HepG2 (cell line): ENCODE data around the gene DSTN. TPM values are rescaled to one million over a fixed set of nuclear protein-coding genes. Genes with fewer than 3 reads are reported as not detected.
A peak's percentile ranks its signal among the peaks of the same experiment; 100 is the strongest.

Experiments used
- ARHGAP35 ChIP-seq: sonication (generic); formaldehyde crosslinking; IDR thresholded peaks from 2 replicates; pipeline ENCODE4 v1.9.0; 2022; ENCODE audit warnings: mild to moderate bottlenecking, inconsistent platforms, moderate library complexity, missing genetic modification reagents, borderline replicate concordance
- BRCA1 ChIP-seq: sonication (generic); formaldehyde crosslinking; IDR thresholded peaks from 2 replicates; pipeline ENCODE4 v1.4.0; 2020; ENCODE audit warnings: missing genetic modification reagents
- FOXK1 ChIP-seq: sonication (generic); formaldehyde crosslinking; IDR thresholded peaks from 2 replicates; pipeline ENCODE4 v1.4.0; 2020; ENCODE audit warnings: low read depth, missing genetic modification reagents, borderline replicate concordance
- HIVEP1 ChIP-seq: sonication (generic); formaldehyde crosslinking; IDR thresholded peaks from 2 replicates; pipeline ENCODE4 v1.4.0; 2020; ENCODE audit warnings: mild to moderate bottlenecking, missing genetic modification reagents
- MAZ ChIP-seq, 2 experiments: sonication (generic) in 1 of 2; formaldehyde crosslinking in 1 of 2; IDR thresholded peaks; 2 replicates each; pipeline versions ENCODE4 v1.5.0 to v1.6.1; 2012 to 2020; ENCODE audit warnings: low read depth in 2 of 2, mild to moderate bottlenecking in 2 of 2, borderline replicate concordance in 1 of 2, improper control_type of control experiment in 1 of 2, low read length in 1 of 2, missing genetic modification reagents in 1 of 2, moderate library complexity in 1 of 2
- NCOR1 ChIP-seq: fragments of 200-600 bp; sonication (generic); IDR thresholded peaks from 2 replicates; pipeline ENCODE4 v1.7.0; 2017; ENCODE audit warnings: antibody characterized with exemption, low read length, borderline replicate concordance
- PPARG ChIP-seq: conservative IDR thresholded peaks from 2 replicates; pipeline ENCODE4 v1.6.1; 2016; ENCODE audit warnings: missing biosample characterization, missing genetic modification reagents
- SRSF4 ChIP-seq: fragments of 200-400 bp; formaldehyde crosslinking; IDR thresholded peaks from one replicate; pipeline ENCODE4 v1.6.1; 2018; ENCODE audit warnings: mild to moderate bottlenecking, low read depth, low read length, moderate library complexity; ENCODE audit not compliant: poor library complexity, severe bottlenecking
- ZNF652 ChIP-seq: IDR thresholded peaks from 2 replicates; pipeline ENCODE4 v1.6.1; 2016; ENCODE audit warnings: low read depth, borderline replicate concordance
- ZSCAN12 ChIP-seq: sonication (generic); formaldehyde crosslinking; IDR thresholded peaks from 2 replicates; pipeline ENCODE4 v1.9.0; 2021; ENCODE audit warnings: mild to moderate bottlenecking, missing genetic modification reagents
- polyA plus RNA-seq, 8 experiments: library from polyadenylated mRNA; depleted of rRNA in 3 of 8; stranded (reverse) in 7 of 8; unstranded in 1 of 8; fragments of >200 nt; fragmentation: Illumina TruSeq in 4 of 8; extraction: Trizol in 4 of 8; gene quantifications; 2 replicates each; pipeline versions ENCODE4 v1.2.1 to v1.2.3, GENCODE V29; 2011 to 2016; ENCODE audit warnings: low read depth in 4 of 8, missing spikeins in 1 of 8, mixed read lengths in 1 of 8; ENCODE audit not compliant: insufficient read depth in 1 of 8
- total RNA-seq, 5 experiments: library from RNA; depleted of rRNA; stranded (reverse); fragments of >200 nt; fragmentation: Illumina TruSeq; extraction: Trizol; gene quantifications; 2 replicates each; pipeline ENCODE4 v1.2.3, GENCODE V29; 2016; ENCODE audit warnings: low read depth in 1 of 5
- TF ChIP-seq, protein P1 (sequence below): sonication (generic); formaldehyde crosslinking; IDR thresholded peaks from 2 replicates; pipeline ENCODE4 v1.4.0; 2020; ENCODE audit warnings: mild to moderate bottlenecking, missing genetic modification reagents
- TF ChIP-seq, protein P2 (sequence below): sonication (generic); formaldehyde crosslinking; IDR thresholded peaks from 2 replicates; pipeline ENCODE4 v1.4.0; 2020; ENCODE audit warnings: mild to moderate bottlenecking, missing genetic modification reagents
- TF ChIP-seq, protein P3 (sequence below): sonication (generic); formaldehyde crosslinking; conservative IDR thresholded peaks from 2 replicates; pipeline ENCODE4 v1.4.0; 2020; ENCODE audit warnings: missing genetic modification reagents
- TF ChIP-seq, protein P4 (sequence below): sonication (generic); formaldehyde crosslinking; IDR thresholded peaks from 2 replicates; pipeline ENCODE4 v1.5.1; 2020; ENCODE audit warnings: missing genetic modification reagents, mild to moderate bottlenecking, borderline replicate concordance

Gene DSTN
- total and polyA plus RNA-seq, 2 of the 13 experiments (the other 11 are each of a cell fraction or from before 2014, with no cell fraction given): 27.6 to 106 TPM

DNA sequence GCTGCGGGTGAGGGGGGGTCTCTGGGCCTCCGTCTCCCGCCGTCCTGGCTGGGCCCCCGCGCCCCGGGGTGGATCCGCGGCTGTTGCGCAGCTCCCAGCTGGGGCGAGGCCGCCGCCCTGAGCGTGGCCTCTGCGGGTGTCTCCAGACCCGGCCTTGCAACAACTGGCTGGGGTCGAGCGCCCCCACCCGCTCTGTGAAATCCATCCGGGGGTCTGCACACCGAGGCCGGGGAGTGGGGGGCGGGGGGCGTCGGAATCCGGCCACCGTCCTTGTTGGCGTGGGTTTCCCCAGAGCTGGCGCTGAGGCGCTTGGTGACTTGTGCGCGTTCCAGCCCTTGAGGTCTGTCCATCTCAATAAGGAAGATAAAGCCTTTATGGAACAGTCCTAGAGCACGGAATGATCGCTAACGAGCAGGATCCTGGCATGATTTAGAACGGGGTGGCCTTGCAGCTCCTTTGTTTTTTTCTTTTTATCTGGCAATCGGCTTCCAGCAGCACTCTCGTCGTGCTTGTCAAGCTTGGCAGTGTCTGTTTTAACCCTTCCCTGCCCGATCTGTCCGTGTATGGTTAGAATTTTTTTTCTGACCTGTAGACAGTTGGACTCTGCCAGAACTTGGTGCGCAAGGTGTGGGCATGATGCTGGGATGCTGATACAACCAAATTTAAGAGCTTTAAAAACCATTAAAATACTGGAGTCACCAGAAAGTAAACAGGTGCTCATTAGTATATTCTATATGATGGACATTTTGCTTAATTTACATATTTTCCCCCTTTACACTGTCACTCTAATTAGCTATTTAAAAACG lies 675 bp downstream of the DSTN start (continued):
- TF ChIP-seq, protein P1, sequence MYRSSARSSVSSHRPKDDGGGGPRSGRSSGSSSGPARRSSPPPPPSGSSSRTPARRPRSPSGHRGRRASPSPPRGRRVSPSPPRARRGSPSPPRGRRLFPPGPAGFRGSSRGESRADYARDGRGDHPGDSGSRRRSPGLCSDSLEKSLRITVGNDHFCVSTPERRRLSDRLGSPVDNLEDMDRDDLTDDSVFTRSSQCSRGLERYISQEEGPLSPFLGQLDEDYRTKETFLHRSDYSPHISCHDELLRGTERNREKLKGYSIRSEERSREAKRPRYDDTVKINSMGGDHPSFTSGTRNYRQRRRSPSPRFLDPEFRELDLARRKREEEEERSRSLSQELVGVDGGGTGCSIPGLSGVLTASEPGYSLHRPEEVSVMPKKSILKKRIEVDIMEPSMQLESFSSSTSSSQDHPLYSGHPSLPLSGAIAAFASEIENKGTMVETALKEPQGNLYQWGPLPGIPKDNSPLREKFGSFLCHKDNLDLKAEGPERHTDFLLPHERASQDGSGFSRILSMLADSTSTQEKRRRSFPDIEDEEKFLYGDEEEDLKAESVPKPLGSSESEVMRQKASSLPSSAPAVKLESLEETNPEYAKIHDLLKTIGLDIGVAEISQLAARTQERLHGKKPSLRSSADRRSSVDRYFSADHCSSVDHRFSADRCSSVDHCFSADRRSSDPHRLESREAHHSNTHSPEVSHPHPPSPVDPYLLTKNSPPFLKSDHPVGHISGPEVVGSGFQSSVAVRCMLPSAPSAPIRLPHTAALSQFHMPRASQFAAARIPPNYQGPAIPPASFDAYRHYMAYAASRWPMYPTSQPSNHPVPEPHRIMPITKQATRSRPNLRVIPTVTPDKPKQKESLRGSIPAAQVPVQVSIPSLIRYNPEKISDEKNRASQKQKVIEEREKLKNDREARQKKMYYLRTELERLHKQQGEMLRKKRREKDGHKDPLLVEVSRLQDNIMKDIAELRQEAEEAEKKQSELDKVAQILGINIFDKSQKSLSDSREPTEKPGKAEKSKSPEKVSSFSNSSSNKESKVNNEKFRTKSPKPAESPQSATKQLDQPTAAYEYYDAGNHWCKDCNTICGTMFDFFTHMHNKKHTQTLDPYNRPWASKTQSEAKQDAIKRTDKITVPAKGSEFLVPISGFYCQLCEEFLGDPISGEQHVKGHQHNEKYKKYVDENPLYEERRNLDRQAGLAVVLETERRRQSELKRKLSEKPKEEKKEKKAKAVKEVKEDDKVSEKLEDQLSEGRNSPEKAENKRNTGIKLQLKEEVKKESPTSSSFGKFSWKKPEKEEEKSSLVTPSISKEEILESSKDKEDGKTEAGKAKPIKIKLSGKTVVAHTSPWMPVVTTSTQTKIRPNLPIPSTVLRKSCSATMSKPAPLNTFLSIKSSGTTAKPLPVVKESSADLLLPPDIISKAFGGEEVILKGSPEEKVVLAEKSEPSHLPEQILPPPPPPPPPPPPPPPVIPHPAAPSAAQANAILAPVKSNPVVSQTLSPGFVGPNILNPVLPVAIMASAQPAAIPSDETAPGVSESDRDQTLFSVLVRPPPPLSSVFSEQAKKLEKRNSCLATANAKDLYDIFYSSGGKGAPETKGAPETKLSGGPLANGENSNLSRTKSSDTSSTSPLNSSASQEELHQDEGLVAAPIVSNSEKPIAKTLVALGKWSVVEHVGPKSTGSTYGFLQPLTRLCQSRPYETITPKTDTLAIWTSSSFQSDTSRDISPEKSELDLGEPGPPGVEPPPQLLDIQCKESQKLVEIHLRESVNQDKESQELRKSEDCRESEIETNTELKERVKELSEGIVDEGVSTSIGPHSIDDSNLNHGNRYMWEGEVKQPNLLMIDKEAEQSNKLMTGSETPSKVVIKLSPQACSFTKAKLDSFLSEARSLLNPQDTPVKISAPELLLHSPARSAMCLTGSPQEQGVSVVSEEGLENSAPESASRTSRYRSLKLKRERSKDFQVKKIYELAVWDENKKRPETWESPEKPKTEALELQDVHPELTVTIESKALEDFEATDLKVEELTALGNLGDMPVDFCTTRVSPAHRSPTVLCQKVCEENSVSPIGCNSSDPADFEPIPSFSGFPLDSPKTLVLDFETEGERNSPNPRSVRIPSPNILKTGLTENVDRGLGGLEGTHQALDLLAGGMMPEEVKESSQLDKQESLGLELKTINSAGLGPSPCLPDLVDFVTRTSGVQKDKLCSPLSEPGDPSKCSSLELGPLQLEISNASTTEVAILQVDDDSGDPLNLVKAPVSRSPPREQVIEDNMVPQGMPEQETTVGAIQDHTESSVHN: peak; percentile 28; the same call in 1 of the 2 replicates
- TF ChIP-seq, protein P2, sequence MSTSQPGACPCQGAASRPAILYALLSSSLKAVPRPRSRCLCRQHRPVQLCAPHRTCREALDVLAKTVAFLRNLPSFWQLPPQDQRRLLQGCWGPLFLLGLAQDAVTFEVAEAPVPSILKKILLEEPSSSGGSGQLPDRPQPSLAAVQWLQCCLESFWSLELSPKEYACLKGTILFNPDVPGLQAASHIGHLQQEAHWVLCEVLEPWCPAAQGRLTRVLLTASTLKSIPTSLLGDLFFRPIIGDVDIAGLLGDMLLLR (CRISPR knock-in tag): no peak
- TF ChIP-seq FOXK1 (no peak), PPARG (CRISPR knock-in tag) (no peak), HIVEP1 (no peak), SRSF4 (peak; percentile 24), NCOR1 (no peak), ZNF652 (peak; percentile 99), BRCA1 (CRISPR knock-in tag) (peak; percentile 37; the same call in 1 of the 2 replicates), ARHGAP35 (CRISPR knock-in tag) (peak; percentile 58; the same call in 1 of the 2 replicates), ZSCAN12 (no peak), MAZ (IDR thresholded peaks at IDR 0.05; ENCODE audit: borderline replicate concordance, low read depth, low read length) (no peak), MAZ (CRISPR knock-in tag; IDR thresholded peaks at IDR 0.05; ENCODE audit: low read depth) (peak; percentile 22; the same call in 1 of the 2 replicates)
- TF ChIP-seq, protein P3, sequence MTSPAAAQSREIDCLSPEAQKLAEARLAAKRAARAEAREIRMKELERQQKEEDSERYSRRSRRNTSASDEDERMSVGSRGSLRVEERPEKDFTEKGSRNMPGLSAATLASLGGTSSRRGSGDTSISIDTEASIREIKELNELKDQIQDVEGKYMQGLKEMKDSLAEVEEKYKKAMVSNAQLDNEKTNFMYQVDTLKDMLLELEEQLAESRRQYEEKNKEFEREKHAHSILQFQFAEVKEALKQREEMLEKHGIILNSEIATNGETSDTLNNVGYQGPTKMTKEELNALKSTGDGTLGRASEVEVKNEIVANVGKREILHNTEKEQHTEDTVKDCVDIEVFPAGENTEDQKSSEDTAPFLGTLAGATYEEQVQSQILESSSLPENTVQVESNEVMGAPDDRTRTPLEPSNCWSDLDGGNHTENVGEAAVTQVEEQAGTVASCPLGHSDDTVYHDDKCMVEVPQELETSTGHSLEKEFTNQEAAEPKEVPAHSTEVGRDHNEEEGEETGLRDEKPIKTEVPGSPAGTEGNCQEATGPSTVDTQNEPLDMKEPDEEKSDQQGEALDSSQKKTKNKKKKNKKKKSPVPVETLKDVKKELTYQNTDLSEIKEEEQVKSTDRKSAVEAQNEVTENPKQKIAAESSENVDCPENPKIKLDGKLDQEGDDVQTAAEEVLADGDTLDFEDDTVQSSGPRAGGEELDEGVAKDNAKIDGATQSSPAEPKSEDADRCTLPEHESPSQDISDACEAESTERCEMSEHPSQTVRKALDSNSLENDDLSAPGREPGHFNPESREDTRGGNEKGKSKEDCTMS (CRISPR knock-in tag): no peak
- TF ChIP-seq, protein P4, sequence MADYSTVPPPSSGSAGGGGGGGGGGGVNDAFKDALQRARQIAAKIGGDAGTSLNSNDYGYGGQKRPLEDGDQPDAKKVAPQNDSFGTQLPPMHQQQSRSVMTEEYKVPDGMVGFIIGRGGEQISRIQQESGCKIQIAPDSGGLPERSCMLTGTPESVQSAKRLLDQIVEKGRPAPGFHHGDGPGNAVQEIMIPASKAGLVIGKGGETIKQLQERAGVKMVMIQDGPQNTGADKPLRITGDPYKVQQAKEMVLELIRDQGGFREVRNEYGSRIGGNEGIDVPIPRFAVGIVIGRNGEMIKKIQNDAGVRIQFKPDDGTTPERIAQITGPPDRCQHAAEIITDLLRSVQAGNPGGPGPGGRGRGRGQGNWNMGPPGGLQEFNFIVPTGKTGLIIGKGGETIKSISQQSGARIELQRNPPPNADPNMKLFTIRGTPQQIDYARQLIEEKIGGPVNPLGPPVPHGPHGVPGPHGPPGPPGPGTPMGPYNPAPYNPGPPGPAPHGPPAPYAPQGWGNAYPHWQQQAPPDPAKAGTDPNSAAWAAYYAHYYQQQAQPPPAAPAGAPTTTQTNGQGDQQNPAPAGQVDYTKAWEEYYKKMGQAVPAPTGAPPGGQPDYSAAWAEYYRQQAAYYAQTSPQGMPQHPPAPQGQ: peak; percentile 63; the same call in 1 of the 2 replicates
